Daoy (cell line): ENCODE measurements around the gene CPNE7. TPM values are rescaled to one million over a fixed set of nuclear protein-coding genes. Genes with fewer than 3 reads are reported as not detected.

Experiments used
- DNase-seq: peaks from one replicate; pipeline ENCODE4 v3.0.0-alpha.2; 2015; ENCODE audit warnings: low read depth
- total RNA-seq: library from RNA; depleted of rRNA; stranded (reverse); fragments of >200 nt; shearing (Covaris generic); gene quantifications from 2 replicates; pipeline ENCODE4 v1.2.3, GENCODE V29; 2014

The CPNE7 gene
- total RNA-seq, 1 experiment from 2014 or later = 3.4 TPM

- DNase-seq = no peak
These were observed 26.4 kb upstream of the CPNE7 start for GRCh38 chr16:89549007-89549700.

- no peak for DNase-seq
These were observed 25.0 kb upstream of the CPNE7 start for GRCh38 chr16:89550421-89551007.

- no peak for DNase-seq
These were observed 23.2 kb upstream of the CPNE7 start for GRCh38 chr16:89552329-89552728.

- no peak for DNase-seq
These were observed 22.6 kb upstream of the CPNE7 start for GRCh38 chr16:89552913-89553312.

GRCh38 chr16:89553733-89554132 is 21.8 kb upstream of the CPNE7 start:
- no peak for DNase-seq

GRCh38 chr16:89554343-89554742 is 21.2 kb upstream of the CPNE7 start:
- DNase-seq = no peak

- no peak for DNase-seq
These were observed 20.3 kb upstream of the CPNE7 start for GRCh38 chr16:89555265-89555664.

- DNase-seq = no peak
These were observed 19.8 kb upstream of the CPNE7 start for GRCh38 chr16:89555780-89556179.

GRCh38 chr16:89556750-89557689 is 18.5 kb upstream of the CPNE7 start:
- DNase-seq = peak; percentile 60

DNA sequence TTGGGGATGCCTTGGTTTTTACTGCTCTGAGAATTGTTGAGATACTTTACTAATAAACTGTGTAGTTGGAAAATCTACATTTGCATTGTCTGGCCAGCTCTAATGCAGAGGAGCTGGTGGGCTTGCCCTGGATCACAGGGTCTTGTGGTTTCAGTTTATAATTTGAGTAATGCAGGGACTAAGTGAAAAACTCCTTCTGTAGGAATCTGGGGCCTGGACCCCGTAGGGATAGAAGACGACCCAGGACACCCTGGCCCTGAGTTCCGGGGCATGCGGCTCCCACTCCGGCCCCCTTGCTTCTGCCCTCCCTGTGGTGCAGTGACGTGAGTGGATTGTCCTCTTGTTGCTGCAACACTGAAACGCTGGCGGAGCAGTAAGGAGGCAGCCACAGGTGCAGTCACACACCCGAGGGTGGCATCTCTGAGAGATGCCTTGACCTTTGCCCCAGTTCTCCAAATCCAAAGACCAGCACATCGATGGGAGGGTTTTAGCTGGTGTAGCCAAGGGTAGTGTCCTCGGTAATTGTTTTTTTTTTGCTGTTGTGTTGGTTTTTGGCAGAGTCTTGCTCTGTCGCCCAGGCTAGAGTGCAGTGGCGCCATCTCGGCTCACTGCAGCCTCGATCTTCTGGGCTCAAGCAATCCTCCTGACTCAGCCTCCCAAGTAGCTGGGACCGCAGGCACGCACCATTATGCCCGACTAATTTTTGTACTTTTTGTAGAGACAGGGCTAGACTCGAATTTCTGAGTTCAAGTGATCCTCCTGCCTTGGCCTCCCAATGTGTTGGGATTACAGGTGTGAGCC is 17.7 kb upstream of the CPNE7 start:
- no peak for DNase-seq

GRCh38 chr16:89560378-89561141 is 15.0 kb upstream of the CPNE7 start, which contains the start of gene RPL13:
Gene RPL13 (plus strand): TSS chr16:89560682. CDS start chr16:89560960, 278 bp downstream.
- DNase-seq = peak; percentile 95

GRCh38 chr16:89561142-89561883 is 14.2 kb upstream of the CPNE7 start:
- no peak for DNase-seq

- no peak for DNase-seq
These were observed 13.5 kb upstream of the CPNE7 start for GRCh38 chr16:89561884-89562599.

GRCh38 chr16:89562939-89563338 is 12.6 kb upstream of the CPNE7 start:
- DNase-seq = no peak

DNA sequence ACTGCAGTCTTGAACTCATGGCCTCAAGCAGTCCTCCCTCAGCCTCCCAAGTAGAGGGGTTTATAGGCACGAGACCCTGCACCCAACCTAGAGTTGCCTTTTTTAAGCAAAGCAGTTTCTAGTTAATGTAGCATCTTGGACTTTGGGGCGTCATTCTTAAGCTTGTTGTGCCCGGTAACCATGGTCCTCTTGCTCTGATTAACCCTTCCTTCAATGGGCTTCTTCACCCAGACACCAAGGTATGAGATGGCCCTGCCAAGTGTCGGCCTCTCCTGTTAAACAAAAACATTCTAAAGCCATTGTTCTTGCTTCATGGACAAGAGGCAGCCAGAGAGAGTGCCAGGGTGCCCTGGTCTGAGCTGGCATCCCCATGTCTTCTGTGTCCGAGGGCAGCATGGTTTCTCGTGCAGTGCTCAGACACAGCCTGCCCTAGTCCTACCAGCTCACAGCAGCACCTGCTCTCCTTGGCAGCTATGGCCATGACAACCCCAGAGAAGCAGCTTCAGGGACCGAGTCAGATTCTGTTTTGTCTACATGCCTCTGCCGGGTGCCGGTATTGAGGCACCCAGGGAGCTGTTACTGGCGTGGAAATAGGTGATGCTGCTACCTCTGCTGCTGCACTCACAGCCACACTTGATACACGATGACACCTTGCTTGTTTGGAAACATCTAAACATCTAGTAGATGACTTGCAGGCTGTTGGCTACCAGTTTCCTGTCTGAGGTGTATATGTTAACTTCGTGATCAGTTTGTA is 11.7 kb upstream of the CPNE7 start:
- no peak for DNase-seq

- DNase-seq = peak; percentile 33
These were observed 10.9 kb upstream of the CPNE7 start for GRCh38 chr16:89564476-89565255.

DNA sequence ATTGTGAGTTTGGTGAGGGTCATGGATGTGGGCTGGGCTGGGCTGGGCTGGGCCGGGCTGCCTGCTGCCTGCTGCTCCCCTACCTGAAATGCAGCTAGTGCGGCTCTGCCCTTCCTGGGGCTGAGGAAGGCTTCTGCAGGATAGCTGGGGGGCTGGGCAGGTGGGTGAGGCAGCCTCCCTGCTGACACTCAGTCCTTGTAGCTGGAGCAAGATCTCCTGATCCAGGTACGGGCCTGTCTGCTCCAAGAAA is 10.4 kb upstream of the CPNE7 start:
- peak; percentile 64 for DNase-seq
